ENCODE results near the gene SPRR3. TPM values are rescaled to one million over a fixed set of nuclear protein-coding genes. Genes with fewer than 3 reads are reported as not detected.

SPRR3 gene
- total RNA-seq, 8 experiments from 2014 or later: 0.50 to 0.85 TPM; not detected in 6

- H3K4me3 ChIP-seq: no peak overlapping the region
- no peaks in the 10 kb centered on the region for H3K4me1 ChIP-seq (replicated peaks in 1 of 2)
- H3K27ac ChIP-seq: no peak overlapping the region
- peak in 2 of 8 experiments; percentile 74 to 89 for ATAC-seq (replicated peaks in 6 of 8)
- in situ Hi-C loops (cut with MboI; ENCODE audit: low pct_unique_long_range_greater_than_20kb in 2 of 9, low sequenced_read_pairs in 9 of 9, unreplicated experiment in 9 of 9): no loop called here
- 0 to 11% (median 0%) methylated on average over 1 of the region's 2 CpGs; no CpG with 5 or more reads in 7 of the 10 experiments for WGBS, 10 experiments
Measured at GRCh38 chr1:152969036-152969435, 32.5 kb upstream of the SPRR3 start.

GRCh38 chr1:152970495-152970894 lies 31.1 kb upstream of the SPRR3 start, which contains the start of gene SPRR4:
Gene SPRR4, plus strand, starts transcription at chr1:152970648. Its CDS starts 1,243 bp downstream, at chr1:152971891.
- no peak within 1 kb of the TSS for H3K27ac ChIP-seq
- ATAC-seq (replicated peaks in 6 of 8): no peak
- 56 to 100% (median 80%) methylated on average over 1 to 6 of the region's 6 CpGs; no CpG with 5 or more reads in 3 of the 10 experiments for WGBS, 10 experiments
- H3K4me1 ChIP-seq (replicated peaks in 1 of 2): no peaks in the 10 kb centered on the region
- no peak within 1 kb of the TSS for H3K4me3 ChIP-seq
- in situ Hi-C loops (cut with MboI; ENCODE audit: low pct_unique_long_range_greater_than_20kb in 2 of 9, low sequenced_read_pairs in 9 of 9, unreplicated experiment in 9 of 9): no loop called here

- Histone ChIP-seq H3K27ac (no peak overlapping the region), H3K4me1 (replicated peaks in 1 of 2) (no peaks in the 10 kb centered on the region), H3K4me3 (no peak overlapping the region)
- ATAC-seq (replicated peaks in 6 of 8): no peak
- in situ Hi-C loops (cut with MboI; ENCODE audit: low pct_unique_long_range_greater_than_20kb in 2 of 9, low sequenced_read_pairs in 9 of 9, unreplicated experiment in 9 of 9): no loop called here
- WGBS, 10 experiments: 0 to 83% (median 44%) methylated on average over 1 to 4 of the region's 4 CpGs
Measured at GRCh38 chr1:152972196-152972886, 29.2 kb upstream of the SPRR3 start.

GRCh38 chr1:152976688-152977087 lies 24.9 kb upstream of the SPRR3 start:
- ATAC-seq (replicated peaks in 6 of 8): peak in 2 of 8 experiments; percentile 56 to 60

GRCh38 chr1:152977614-152978013 lies 23.9 kb upstream of the SPRR3 start:
- H3K27ac ChIP-seq: no peak overlapping the region
- H3K4me1 ChIP-seq (replicated peaks in 1 of 2): no peaks in the 10 kb centered on the region
- in situ Hi-C loops (cut with MboI; ENCODE audit: low pct_unique_long_range_greater_than_20kb in 2 of 9, low sequenced_read_pairs in 9 of 9, unreplicated experiment in 9 of 9): no loop called here
- no peak overlapping the region for H3K4me3 ChIP-seq
- ATAC-seq (replicated peaks in 6 of 8): no peak

More at GRCh38 chr1:152976688-152977087, 24.9 kb upstream of the SPRR3 start:
- Histone ChIP-seq H3K4me3 (no peak overlapping the region), H3K27ac (no peak overlapping the region), H3K4me1 (replicated peaks in 1 of 2) (no peaks in the 10 kb centered on the region)
- in situ Hi-C loops (cut with MboI; ENCODE audit: low pct_unique_long_range_greater_than_20kb in 2 of 9, low sequenced_read_pairs in 9 of 9, unreplicated experiment in 9 of 9): no loop called here
- WGBS, 10 experiments: 0 to 50% (median 31%) methylated on average over 1 of the region's 1 CpG; no CpG with 5 or more reads in 4 of the 10 experiments

GRCh38 chr1:152980676-152981075 lies 20.9 kb upstream of the SPRR3 start:
- Histone ChIP-seq H3K4me1 (replicated peaks in 1 of 2) (no peaks in the 10 kb centered on the region), H3K4me3 (no peak overlapping the region), H3K27ac (no peak overlapping the region)
- no peak for ATAC-seq (replicated peaks in 6 of 8)
- in situ Hi-C loops (cut with MboI; ENCODE audit: low pct_unique_long_range_greater_than_20kb in 2 of 9, low sequenced_read_pairs in 9 of 9, unreplicated experiment in 9 of 9): no loop called here
- 40 to 60% (median 57%) methylated on average over 1 of the region's 1 CpG; no CpG with 5 or more reads in 5 of the 10 experiments for WGBS, 10 experiments

GRCh38 chr1:152981146-152981871 lies 20.2 kb upstream of the SPRR3 start:
- Histone ChIP-seq H3K4me3 (no peak overlapping the region), H3K4me1 (replicated peaks in 1 of 2) (no peaks in the 10 kb centered on the region), H3K27ac (no peak overlapping the region)
- 17 to 75% (median 46%) methylated on average over 1 to 5 of the region's 6 CpGs; no CpG with 5 or more reads in 2 of the 10 experiments for WGBS, 10 experiments
- no peak for ATAC-seq (replicated peaks in 6 of 8)
- in situ Hi-C loops (cut with MboI; ENCODE audit: low pct_unique_long_range_greater_than_20kb in 2 of 9, low sequenced_read_pairs in 9 of 9, unreplicated experiment in 9 of 9): no loop called here

- H3K27ac ChIP-seq: no peak overlapping the region
- no peak for ATAC-seq (replicated peaks in 6 of 8)
- in situ Hi-C loops (cut with MboI; ENCODE audit: low pct_unique_long_range_greater_than_20kb in 2 of 9, low sequenced_read_pairs in 9 of 9, unreplicated experiment in 9 of 9): no loop called here
- H3K4me3 ChIP-seq: no peak overlapping the region
- no peaks in the 10 kb centered on the region for H3K4me1 ChIP-seq (replicated peaks in 1 of 2)
- 40 to 78% (median 64%) methylated on average over 1 to 4 of the region's 4 CpGs; no CpG with 5 or more reads in 3 of the 10 experiments for WGBS, 10 experiments
Measured at GRCh38 chr1:152982076-152982475, 19.5 kb upstream of the SPRR3 start.

GRCh38 chr1:152983234-152983633 lies 18.3 kb upstream of the SPRR3 start:
- in situ Hi-C loops (cut with MboI; ENCODE audit: low pct_unique_long_range_greater_than_20kb in 2 of 9, low sequenced_read_pairs in 9 of 9, unreplicated experiment in 9 of 9): no loop called here
- Histone ChIP-seq H3K4me3 (no peak overlapping the region), H3K27ac (no peak overlapping the region), H3K4me1 (replicated peaks in 1 of 2) (no peaks in the 10 kb centered on the region)
- no peak for ATAC-seq (replicated peaks in 6 of 8)

- 0 to 100% (median 78%) methylated on average over 1 to 3 of the region's 3 CpGs; no CpG with 5 or more reads in 2 of the 10 experiments for WGBS, 10 experiments
- no peak within 1 kb of the TSS for H3K4me3 ChIP-seq
- H3K27ac ChIP-seq: no peak within 1 kb of the TSS
- no peaks in the 10 kb centered on the region for H3K4me1 ChIP-seq (replicated peaks in 1 of 2)
- no peak for ATAC-seq (replicated peaks in 6 of 8)
- in situ Hi-C loops (cut with MboI; ENCODE audit: low pct_unique_long_range_greater_than_20kb in 2 of 9, low sequenced_read_pairs in 9 of 9, unreplicated experiment in 9 of 9): no loop called here
Measured at GRCh38 chr1:152983743-152984142, 17.8 kb upstream of the SPRR3 start, which contains the start of gene SPRR1A. Gene SPRR1A, plus strand, starts transcription at chr1:152984081. Its CDS starts 1,150 bp downstream, at chr1:152985231.

- no peaks in the 10 kb centered on the region for H3K4me1 ChIP-seq (replicated peaks in 1 of 2)
- H3K27ac ChIP-seq: no peak overlapping the region
- whole genome bisulfite sequencing, 10 experiments: 0 to 94% (median 56%) methylated on average over 1 to 2 of the region's 2 CpGs
- in situ Hi-C loops (cut with MboI; ENCODE audit: low pct_unique_long_range_greater_than_20kb in 2 of 9, low sequenced_read_pairs in 9 of 9, unreplicated experiment in 9 of 9): no loop called here
- H3K4me3 ChIP-seq: no peak overlapping the region
- ATAC-seq (replicated peaks in 6 of 8): no peak
Measured at GRCh38 chr1:152986578-152986977, 15.0 kb upstream of the SPRR3 start.

- ATAC-seq (replicated peaks in 6 of 8): no peak
- Histone ChIP-seq H3K4me3 (no peak overlapping the region), H3K4me1 (replicated peaks in 1 of 2) (no peaks in the 10 kb centered on the region), H3K27ac (no peak overlapping the region)
- in situ Hi-C loops (cut with MboI; ENCODE audit: low pct_unique_long_range_greater_than_20kb in 2 of 9, low sequenced_read_pairs in 9 of 9, unreplicated experiment in 9 of 9): no loop called here
- WGBS, 10 experiments: 0 to 76% (median 57%) methylated on average over 1 to 6 of the region's 6 CpGs
Measured at GRCh38 chr1:152993186-152993585, 8.4 kb upstream of the SPRR3 start.

GRCh38 chr1:152995842-152996241 lies 5.7 kb upstream of the SPRR3 start:
- Histone ChIP-seq H3K27ac (no peak overlapping the region), H3K4me1 (replicated peaks in 1 of 2) (no peaks in the 10 kb centered on the region), H3K4me3 (no peak overlapping the region)
- ATAC-seq (replicated peaks in 6 of 8): no peak
- in situ Hi-C loops (cut with MboI; ENCODE audit: low pct_unique_long_range_greater_than_20kb in 2 of 9, low sequenced_read_pairs in 9 of 9, unreplicated experiment in 9 of 9): no loop called here
- 0 to 44% (median 25%) methylated on average over 1 of the region's 1 CpG; no CpG with 5 or more reads in 1 of the 10 experiments for WGBS, 10 experiments

Measured in motor neuron (in vitro differentiated cells).